NK-92 (cell line): ENCODE results near the gene GFOD1.

Experiments
- DNase-seq: peaks from one replicate; lab custom pipeline; 2025; ENCODE audit not compliant: unreplicated experiment; lab: John Stamatoyannopoulos, UW

The GFOD1 gene

GRCh38 chr6:13360671-13361540, 126.5 kb downstream of the GFOD1 start:
- no peak for DNase-seq

- DNase-seq, result no peak
Observed at GRCh38 chr6:13359287-13359686, 128.1 kb downstream of the GFOD1 start.

DNA sequence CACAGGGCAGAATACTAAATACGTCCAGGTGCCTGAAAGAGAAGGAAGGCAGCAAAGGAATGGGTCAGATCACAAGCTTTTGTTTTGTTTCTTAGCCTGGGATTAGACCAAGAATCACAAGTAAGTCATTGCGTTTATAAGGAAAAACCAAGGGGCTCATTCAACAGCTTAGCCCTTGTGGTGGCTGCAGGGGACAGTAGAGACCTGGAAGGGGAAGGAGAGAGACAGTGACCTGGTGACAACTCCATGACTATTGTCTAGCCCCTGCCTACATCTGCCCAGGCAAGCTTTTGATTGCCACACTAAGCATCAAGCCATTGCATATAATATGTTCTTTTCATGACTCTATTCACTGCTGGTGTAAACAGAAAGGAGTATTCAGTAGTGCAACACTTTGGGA, 128.9 kb downstream of the GFOD1 start:
- no peak for DNase-seq

DNA sequence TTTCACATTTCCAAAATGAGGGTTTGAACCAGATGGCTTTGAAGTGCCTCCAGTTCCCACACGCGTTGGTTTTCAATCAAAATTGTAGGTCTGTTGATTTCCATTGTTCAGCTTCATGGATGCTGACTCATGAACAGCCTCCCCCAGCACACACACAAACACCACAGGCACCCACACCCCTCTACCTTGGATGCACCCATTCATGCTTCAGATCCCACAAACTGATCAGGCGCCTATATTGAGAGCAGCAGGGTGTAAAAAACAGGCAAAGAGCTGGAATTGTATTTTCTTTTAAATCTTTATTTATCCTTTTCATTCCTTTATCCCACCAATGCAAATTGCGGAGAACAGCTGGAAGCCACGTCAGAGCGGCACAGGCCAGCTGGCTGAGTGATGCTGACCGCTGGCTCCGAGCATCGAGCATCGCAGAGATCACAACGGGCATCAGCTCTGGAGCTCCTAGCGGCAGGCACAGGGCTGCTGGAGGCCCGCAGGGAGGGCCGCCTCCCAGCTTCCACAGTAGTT, 129.8 kb downstream of the GFOD1 start:
- DNase-seq, result no peak

- DNase-seq, result no peak
Observed at GRCh38 chr6:13355999-13356785, 131.2 kb downstream of the GFOD1 start.

GRCh38 chr6:13355043-13355945, 132.1 kb downstream of the GFOD1 start:
- no peak for DNase-seq

GRCh38 chr6:13354331-13355042, 132.9 kb downstream of the GFOD1 start:
- DNase-seq, result no peak

GRCh38 chr6:13352165-13352564, 135.2 kb downstream of the GFOD1 start:
- no peak for DNase-seq

DNA sequence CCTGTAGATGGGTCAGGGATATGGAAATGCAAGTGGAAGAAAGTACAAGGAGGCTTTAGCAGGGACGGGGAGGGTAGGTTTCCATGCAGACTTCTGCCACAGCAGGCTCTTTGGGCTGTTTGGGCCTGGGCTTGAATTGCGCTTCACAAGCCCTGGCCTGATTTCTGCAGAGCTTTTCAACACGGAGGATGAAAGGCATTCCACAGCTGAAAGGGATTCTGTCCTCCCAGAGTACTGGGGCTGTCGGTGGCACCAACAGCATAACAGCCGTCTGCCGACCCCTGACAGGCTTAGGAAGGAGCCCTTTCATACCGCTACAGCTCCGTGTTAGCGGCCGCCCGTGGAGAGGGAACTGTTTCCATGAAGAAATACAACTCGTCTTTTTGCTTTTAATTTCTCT, 136.1 kb downstream of the GFOD1 start:
- no peak for DNase-seq

DNA sequence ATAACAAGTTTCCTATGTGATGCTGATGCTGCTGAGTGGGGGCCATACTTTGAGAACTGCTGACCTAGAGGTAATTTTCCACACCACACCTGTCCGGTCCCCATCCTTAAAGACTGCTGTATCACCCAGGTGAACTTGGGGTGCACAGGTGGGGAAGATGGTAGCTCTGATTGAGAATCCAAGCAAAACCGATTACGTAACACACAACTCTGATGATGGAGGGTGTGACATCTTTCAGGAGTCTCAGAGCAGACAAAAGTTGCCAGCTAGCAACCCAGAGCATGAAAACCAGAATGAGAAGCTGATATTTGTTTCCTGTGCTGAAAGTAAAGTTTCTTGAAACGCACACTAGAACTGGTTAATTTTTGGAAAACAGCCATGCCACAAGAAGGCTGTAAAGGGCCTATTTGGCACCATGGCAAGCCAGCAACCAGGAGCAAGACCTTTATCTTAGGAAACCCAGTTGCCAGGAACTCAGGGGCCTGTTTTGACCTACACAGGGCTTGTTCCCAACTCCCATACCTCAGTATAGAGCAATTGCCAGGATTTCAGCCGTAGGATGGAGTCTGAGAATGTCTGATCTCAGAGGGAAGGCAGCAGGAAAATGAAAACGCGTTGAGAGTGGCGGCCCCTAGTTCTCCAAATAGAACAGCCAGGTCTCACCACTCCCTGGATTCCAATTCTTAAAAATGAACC, 137.4 kb downstream of the GFOD1 start:
- no peak for DNase-seq

- DNase-seq, result no peak
Observed at GRCh38 chr6:13348334-13349113, 138.9 kb downstream of the GFOD1 start.

DNA sequence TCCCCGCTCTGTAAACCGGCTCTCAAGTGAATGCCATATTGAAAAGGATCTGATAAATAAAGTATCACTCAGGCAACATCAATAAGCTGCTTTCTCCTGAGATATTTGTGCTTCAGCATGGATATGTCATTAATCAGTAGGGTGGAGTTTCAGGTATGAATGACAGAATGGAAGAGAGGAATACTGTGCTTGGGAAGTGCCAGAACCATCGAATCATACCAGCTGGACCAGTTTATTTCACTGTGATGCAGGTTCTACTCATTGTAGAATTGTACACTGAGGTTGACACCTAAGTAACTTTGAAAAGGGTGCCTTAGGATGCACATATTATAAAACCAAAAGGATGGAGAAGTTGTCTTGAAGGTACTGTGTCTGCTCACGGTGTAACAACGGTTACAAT, 141.2 kb downstream of the GFOD1 start:
- no peak for DNase-seq

GRCh38 chr6:13342414-13343019, 144.9 kb downstream of the GFOD1 start:
- DNase-seq, result no peak

DNA sequence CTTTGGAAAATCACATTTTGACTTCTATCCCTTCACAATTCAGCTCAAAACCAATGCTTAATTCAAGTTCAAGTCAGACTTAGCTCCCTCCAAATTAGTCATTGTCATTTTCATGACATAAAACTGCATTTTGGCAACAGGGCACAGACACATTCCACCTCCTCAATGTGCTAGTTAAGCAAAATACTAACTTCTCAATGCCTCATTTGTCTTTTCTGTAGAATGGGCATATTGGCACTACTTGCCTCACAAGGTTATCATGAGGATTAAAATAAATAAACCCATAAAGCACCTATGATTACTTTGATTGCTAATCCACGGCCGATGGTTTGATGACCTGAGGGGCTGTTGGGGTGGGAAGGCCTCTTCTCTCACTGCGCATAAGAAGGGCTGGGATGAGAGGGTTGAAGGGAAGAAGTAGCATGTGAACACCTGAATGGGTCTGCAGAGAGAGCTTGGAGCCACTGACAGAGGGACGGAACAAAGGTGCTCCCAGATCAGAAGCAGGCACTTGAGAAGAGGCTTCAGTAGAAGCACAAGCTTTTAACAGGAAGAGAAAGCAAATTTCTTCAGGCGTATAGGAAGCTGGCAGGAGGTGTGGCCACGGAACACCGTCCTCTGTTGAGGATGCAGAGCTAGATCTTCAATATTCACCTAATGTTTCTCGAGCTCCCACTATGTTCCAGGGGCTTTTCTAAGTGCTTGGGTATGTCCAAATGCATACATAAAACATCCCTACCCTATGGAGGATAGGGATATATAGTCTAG, 147.4 kb downstream of the GFOD1 start:
- DNase-seq, result no peak

- no peak for DNase-seq
Observed at GRCh38 chr6:13338038-13338437, 149.4 kb downstream of the GFOD1 start.

DNA sequence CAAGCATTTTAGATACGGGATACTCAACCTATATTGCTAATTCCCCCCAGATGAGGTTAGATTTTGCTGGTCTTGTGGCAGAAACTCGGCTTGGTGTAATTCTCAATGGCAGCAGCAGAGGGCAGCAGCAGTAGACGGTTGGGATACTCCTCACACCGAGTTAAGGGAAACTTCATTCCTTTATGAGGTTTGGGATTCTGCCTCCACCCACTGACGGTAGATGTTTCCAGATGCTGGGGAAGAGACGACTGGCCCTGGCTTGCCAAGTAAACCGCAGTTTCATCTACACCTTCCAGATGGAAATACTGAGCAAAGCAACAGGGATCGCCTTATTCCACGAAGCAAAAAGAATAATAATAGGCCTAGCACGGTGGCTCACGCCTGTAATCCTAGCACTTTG, 150.8 kb downstream of the GFOD1 start:
- no peak for DNase-seq

DNA sequence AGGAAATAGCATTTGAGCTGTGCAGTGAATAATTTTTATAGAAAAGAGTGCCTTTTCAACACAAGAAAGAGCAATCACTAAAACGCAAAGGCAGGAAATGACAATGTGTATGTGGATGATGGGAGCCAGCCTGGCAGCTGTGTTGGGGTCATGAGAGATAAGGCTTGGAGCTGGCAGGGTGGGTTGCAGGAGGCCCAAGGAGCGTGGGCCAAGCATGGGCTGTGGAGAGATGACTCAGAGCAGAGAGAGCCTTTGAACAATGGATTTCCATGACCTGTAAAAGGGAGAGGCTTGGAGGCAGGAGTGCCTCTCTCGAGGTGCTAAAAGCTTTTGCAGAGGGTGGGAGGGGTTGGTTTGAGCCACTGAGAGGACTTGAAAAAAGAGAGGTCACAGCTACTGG, 152.4 kb downstream of the GFOD1 start:
- no peak for DNase-seq

DNA sequence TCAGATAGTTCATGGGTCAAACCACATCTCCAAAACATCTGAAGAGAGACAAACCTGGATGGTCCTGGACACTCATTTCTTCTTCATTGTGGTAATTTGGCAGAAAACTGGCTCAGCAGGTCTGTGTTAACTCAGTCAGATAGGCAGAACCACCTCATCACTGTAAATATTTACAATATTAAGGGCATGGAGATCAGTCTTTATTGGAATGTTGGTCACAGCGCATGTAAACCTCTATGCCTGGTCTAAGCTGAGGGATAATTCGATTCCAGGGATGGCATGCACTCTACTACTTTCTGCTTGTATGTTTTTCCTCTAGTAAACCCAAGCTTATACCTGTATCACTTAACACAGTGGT, 155.1 kb downstream of the GFOD1 start:
- no peak for DNase-seq
